Adrenal gland (tissue), 12 donors: ENCODE results near the gene HES7. TPM values are rescaled to one million over a fixed set of nuclear protein-coding genes. Genes with fewer than 3 reads are reported as not detected.

Experiments used
- DNase-seq, 7 donors: peaks; one replicate each; pipeline ENCODE4 v3.0.0-alpha.2; 2019 to 2020
- H3K27ac ChIP-seq, 5 donors: fragments of 200-600 bp; sonication (generic) in 4 of 5; 1 replicate in 3 of 5; 2 replicates in 2 of 5; pipeline versions ENCODE4 v1.5.1 to v1.8.0; 2016 to 2020; ENCODE audit warnings: mild to moderate bottlenecking in 1 of 5
- H3K27me3 ChIP-seq: fragments of 200-600 bp; 2 replicates; pipeline ENCODE4 v1.8.0; 2021
- H3K36me3 ChIP-seq, 2 donors: fragments of 200-600 bp; replicated peaks in 1 of 2; 1 replicate in 1 of 2; 2 replicates in 1 of 2; pipeline versions ENCODE4 v1.5.1 to v1.8.0; 2018 to 2022
- H3K4me1 ChIP-seq, 2 donors: fragments of 200-600 bp; replicated peaks in 1 of 2; 1 replicate in 1 of 2; 2 replicates in 1 of 2; pipeline versions ENCODE4 v1.5.1 to v1.8.0; 2018 to 2021
- H3K4me3 ChIP-seq, 4 donors: fragments of 200-600 bp; sonication (generic) in 3 of 4; one replicate each; pipeline ENCODE4 v1.5.1; 2016 to 2018
- H3K9me3 ChIP-seq, 3 donors: fragments of 200-600 bp; sonication (generic) in 1 of 3; replicated peaks in 1 of 3; 1 replicate in 2 of 3; 2 replicates in 1 of 3; pipeline versions ENCODE4 v1.5.1 to v1.8.0; 2016 to 2021
- POLR2A ChIP-seq, 2 donors: fragments of 450-650 bp; IDR thresholded peaks; one replicate each; pipeline ENCODE4 v1.6.1; 2017; ENCODE audit warnings: antibody characterized with exemption in 2 of 2, mild to moderate bottlenecking in 2 of 2, moderate library complexity in 1 of 2
- WGBS, 4 donors: extraction: QIAGEN DNeasy Blood & Tissue Kit in 2 of 4; methylation state at CpG; one replicate each; pipeline versions ENCODE4 v1.1.5 to v1.1.7; 2013 to 2017; 5-methylcytosine and 5-hydroxymethylcytosine counted together
- intact Hi-C, 2 donors: fragments of 100-400 bp; cut with DNase I; formaldehyde crosslinking; loops; one replicate each; pipeline versions ENCODE4 v1.14.1 to v1.15.0; 2022 to 2023
- microRNA-seq, 3 donors: library from miRNA; unstranded; fragments of <30 nt; microRNA quantifications; one replicate each; pipeline ENCODE4, GENCODE V29; 2017 to 2020
- polyA plus RNA-seq, 3 donors: library from polyadenylated mRNA; stranded (reverse); fragments of 200-250 nt in 2 of 3; fragments of 350-450 nt in 1 of 3; fragmentation: Illumina TruSeq in 1 of 3; extraction: RNeasy Lipid Tissue Mini Kit (QIAGEN cat#74804) in 1 of 3; gene quantifications; one replicate each; pipeline ENCODE4 v1.2.3, GENCODE V29; 2013 to 2014
- small RNA-seq, 2 donors: library from RNA; depleted of rRNA; stranded (forward); fragments of <200 nt; gene quantifications; one replicate each; pipeline ENCODE3, GENCODE V24; 2016
- total RNA-seq, 9 donors: library from RNA; depleted of rRNA in 4 of 9; stranded (reverse); fragments of >200 nt in 4 of 9; fragments of 120-200 nt in 1 of 9; fragmentation: NEBNext Ultra II Directional in 1 of 9; extraction: Animal tissue kit (Norgen Biotek cat#: 25700) in 1 of 9; gene quantifications; one replicate each; pipeline versions ENCODE4 v1.1.0 to v1.2.4, GENCODE V29; 2013 to 2023
- TF ChIP-seq, protein P1 (sequence below), 6 experiments: fragments of 450-650 bp in 4 of 6; fragments of 200-600 bp in 2 of 6; sonication (generic) in 1 of 6; IDR thresholded peaks; 1 replicate in 5 of 6; 2 replicates in 1 of 6; pipeline versions ENCODE4 v1.5.1 to v1.8.0; 2016 to 2021; ENCODE audit warnings: antibody characterized with exemption in 6 of 6, mild to moderate bottlenecking in 2 of 6, moderate library complexity in 1 of 6
- donor health status: healthy with polysubstance abuse.
- donor health status: Bipolar disorder and iron deficiency.
- donor health status: DM: yes; HTN: yes; CAD: no.
- donor health status: DM: no; HTN: no; CAD: no.
- donor health status: DM: no; HTN: no; CAD: no.
- donor health status: DM: yes; HTN: yes; CAD: no.

Gene HES7
- total and polyA plus RNA-seq, 12 donors: 0.06 to 1.0 (median 0.32) TPM; not detected in 7

DNA sequence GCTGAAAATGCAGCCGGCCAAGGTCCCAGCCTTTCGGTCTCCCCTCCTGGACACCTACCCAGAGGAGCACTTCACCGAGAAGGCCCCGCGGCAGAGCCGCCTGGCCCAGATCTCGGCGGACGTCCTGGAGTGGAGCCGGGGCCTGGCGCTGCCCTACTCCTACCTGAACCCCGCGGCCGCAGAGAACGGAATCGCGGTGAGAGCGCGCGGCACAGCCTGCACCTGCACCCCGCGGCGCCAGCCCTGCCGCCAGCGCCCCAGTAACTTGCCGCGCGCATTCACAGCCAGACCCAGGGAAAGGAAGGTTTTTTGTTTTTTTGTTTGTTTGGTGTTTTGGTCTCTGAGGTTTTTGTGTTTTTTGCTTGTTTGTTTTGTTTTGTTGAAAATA is 51.6 kb downstream of the HES7 start:
- H3K27ac ChIP-seq: no peak overlapping the region
- WGBS, 4 donors: 11 to 25% (median 23%) methylated on average over 15 to 28 of the region's 28 CpGs
- H3K4me3 ChIP-seq: no peak overlapping the region
- no peaks in the 10 kb centered on the region for H3K36me3 ChIP-seq
- DNase-seq: no peak
- no peak for TF ChIP-seq POLR2A (IDR thresholded peaks at IDR 0.05)
- TF ChIP-seq, protein P1, sequence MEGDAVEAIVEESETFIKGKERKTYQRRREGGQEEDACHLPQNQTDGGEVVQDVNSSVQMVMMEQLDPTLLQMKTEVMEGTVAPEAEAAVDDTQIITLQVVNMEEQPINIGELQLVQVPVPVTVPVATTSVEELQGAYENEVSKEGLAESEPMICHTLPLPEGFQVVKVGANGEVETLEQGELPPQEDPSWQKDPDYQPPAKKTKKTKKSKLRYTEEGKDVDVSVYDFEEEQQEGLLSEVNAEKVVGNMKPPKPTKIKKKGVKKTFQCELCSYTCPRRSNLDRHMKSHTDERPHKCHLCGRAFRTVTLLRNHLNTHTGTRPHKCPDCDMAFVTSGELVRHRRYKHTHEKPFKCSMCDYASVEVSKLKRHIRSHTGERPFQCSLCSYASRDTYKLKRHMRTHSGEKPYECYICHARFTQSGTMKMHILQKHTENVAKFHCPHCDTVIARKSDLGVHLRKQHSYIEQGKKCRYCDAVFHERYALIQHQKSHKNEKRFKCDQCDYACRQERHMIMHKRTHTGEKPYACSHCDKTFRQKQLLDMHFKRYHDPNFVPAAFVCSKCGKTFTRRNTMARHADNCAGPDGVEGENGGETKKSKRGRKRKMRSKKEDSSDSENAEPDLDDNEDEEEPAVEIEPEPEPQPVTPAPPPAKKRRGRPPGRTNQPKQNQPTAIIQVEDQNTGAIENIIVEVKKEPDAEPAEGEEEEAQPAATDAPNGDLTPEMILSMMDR (IDR thresholded peaks at IDR 0.05): no peak
- intact Hi-C loops: loop anchor here in 1 of 2 donors (10.0 kb wide), 1 partner anchor 232 kb away; no protein-coding TSS in a partner anchor
- H3K4me1 ChIP-seq: peaks cover 0 to 6% of the 10 kb centered on the region in 2 donors
- no peaks in the 10 kb centered on the region for H3K9me3 ChIP-seq
- H3K27me3 ChIP-seq: peaks cover 57% of the 10 kb centered on the region

- peaks cover 0 to 6% of the 10 kb centered on the region in 2 donors for H3K4me1 ChIP-seq
- intact Hi-C loops: loop anchor here in 1 of 2 donors (10.0 kb wide), 1 partner anchor 233 kb away; no protein-coding TSS in a partner anchor
- TF ChIP-seq, protein P1 (IDR thresholded peaks at IDR 0.05): no peak
- TF ChIP-seq POLR2A (IDR thresholded peaks at IDR 0.05): no peak
- WGBS, 4 donors: 84 to 100% (median 90%) methylated on average over 3 to 12 of the region's 12 CpGs
- DNase-seq: no peak
- no peak overlapping the region for H3K27ac ChIP-seq
- H3K4me3 ChIP-seq: no peak overlapping the region
- H3K27me3 ChIP-seq: peaks cover 48% of the 10 kb centered on the region
- no peaks in the 10 kb centered on the region for H3K36me3 ChIP-seq
- H3K9me3 ChIP-seq: no peaks in the 10 kb centered on the region
Observed at GRCh38 chr17:8071496-8071895, 52.4 kb downstream of the HES7 start.

Small RNA genes within 50 kb of the gene (microRNA-seq; reads per million reads assigned to microRNA genes)
- gene MIR4314: 0 reads per million in 3 donors
- 0 to 2.0 (median 0.45) reads per million in 3 donors for gene MIR6883

Small RNA genes within 50 kb of the gene (small RNA-seq; reads per million reads assigned to genes)
- 0 reads per million in 2 donors for gene MIR4314

Other genes with a start within 250 kb of the HES7 start
- 100 to 1,000 TPM in 2 of 9 donors, 10 to 100 TPM in 7; 53.1 to 123 (median 90.9) TPM for gene CHD3, start 235.3 kb downstream of the HES7 start, total RNA-seq
- 100 to 1,000 TPM in 2 of 3 donors, 10 to 100 TPM in 1; 43.8 to 326 (median 104) TPM for gene CHD3, start 235.3 kb downstream of the HES7 start, polyA plus RNA-seq
- 10 to 100 TPM in 1 of 9 donors, 1 to 10 TPM in 8; 1.1 to 17.3 (median 2.9) TPM for gene RNF227, start 207.8 kb downstream of the HES7 start, total RNA-seq
- 1 to 10 TPM; 1.7 to 5.2 (median 3.3) TPM for gene RNF227, start 207.8 kb downstream of the HES7 start, polyA plus RNA-seq
- gene KCNAB3, start 194.2 kb downstream of the HES7 start, total RNA-seq: 1 to 10 TPM in 2 of 9 donors, under 1 TPM in 5, not detected in 2; 0.12 to 1.9 (median 0.41) TPM
- gene KCNAB3, start 194.2 kb downstream of the HES7 start, polyA plus RNA-seq: 1 to 10 TPM in 2 of 3 donors, under 1 TPM in 1; 0.27 to 4.2 (median 3.4) TPM
- 100 to 1,000 TPM in 4 of 9 donors, 10 to 100 TPM in 5; 32.2 to 161 (median 86.0) TPM for gene TRAPPC1, start 192.2 kb downstream of the HES7 start, total RNA-seq
- 100 to 1,000 TPM; 131 to 220 (median 166) TPM for gene TRAPPC1, start 192.2 kb downstream of the HES7 start, polyA plus RNA-seq
- 10 to 100 TPM; 11.8 to 27.1 (median 18.4) TPM for gene CNTROB, start 191.9 kb downstream of the HES7 start, total RNA-seq
- 10 to 100 TPM; 14.8 to 85.2 (median 48.1) TPM for gene CNTROB, start 191.9 kb downstream of the HES7 start, polyA plus RNA-seq
- not detected for gene GUCY2D, start 121.5 kb downstream of the HES7 start, total RNA-seq
- not detected for gene GUCY2D, start 121.5 kb downstream of the HES7 start, polyA plus RNA-seq
- 1 to 10 TPM in 8 of 9 donors, not detected in 1; 2.0 to 9.8 (median 4.6) TPM for gene ALOX15B, start 85.0 kb downstream of the HES7 start, total RNA-seq
- 1 to 10 TPM; 1.1 to 5.8 (median 2.0) TPM for gene ALOX15B, start 85.0 kb downstream of the HES7 start, polyA plus RNA-seq
- gene ALOX12B, start 36.4 kb downstream of the HES7 start, total RNA-seq: not detected
- gene ALOX12B, start 36.4 kb downstream of the HES7 start, polyA plus RNA-seq: not detected
- not detected for gene ALOXE3, start 5.6 kb downstream of the HES7 start, total RNA-seq
- not detected for gene ALOXE3, start 5.6 kb downstream of the HES7 start, polyA plus RNA-seq
- 100 to 1,000 TPM in 5 of 9 donors, 10 to 100 TPM in 3, 1 to 10 TPM in 1; 9.9 to 295 (median 108) TPM for gene PER1, start 28.3 kb upstream of the HES7 start, total RNA-seq
- 100 to 1,000 TPM in 2 of 3 donors, 10 to 100 TPM in 1; 12.4 to 360 (median 161) TPM for gene PER1, start 28.3 kb upstream of the HES7 start, polyA plus RNA-seq
- gene VAMP2, start 38.8 kb upstream of the HES7 start, total RNA-seq: 100 to 1,000 TPM in 2 of 9 donors, 10 to 100 TPM in 7; 18.8 to 139 (median 39.1) TPM
- gene VAMP2, start 38.8 kb upstream of the HES7 start, polyA plus RNA-seq: 100 to 1,000 TPM in 1 of 3 donors, 10 to 100 TPM in 2; 65.8 to 206 (median 81.2) TPM
- 10 to 100 TPM in 8 of 9 donors, 1 to 10 TPM in 1; 6.2 to 33.6 (median 20.8) TPM for gene TMEM107, start 52.3 kb upstream of the HES7 start, total RNA-seq
- gene TMEM107, start 52.3 kb upstream of the HES7 start, polyA plus RNA-seq: 10 to 100 TPM in 2 of 3 donors, 1 to 10 TPM in 1; 8.3 to 14.0 (median 11.9) TPM
- gene BORCS6, start 66.1 kb upstream of the HES7 start, total RNA-seq: 10 to 100 TPM; 10.5 to 29.7 (median 14.7) TPM
- gene BORCS6, start 66.1 kb upstream of the HES7 start, polyA plus RNA-seq: 1 to 10 TPM; 3.3 to 5.3 (median 5.0) TPM
- gene AURKB, start 86.5 kb upstream of the HES7 start, total RNA-seq: 10 to 100 TPM in 1 of 9 donors, 1 to 10 TPM in 8; 1.6 to 14.3 (median 2.2) TPM
- gene AURKB, start 86.5 kb upstream of the HES7 start, polyA plus RNA-seq: 1 to 10 TPM; 2.0 to 2.2 (median 2.2) TPM
- gene CTC1, start 124.0 kb upstream of the HES7 start, total RNA-seq: 10 to 100 TPM in 8 of 9 donors, 1 to 10 TPM in 1; 4.1 to 46.2 (median 21.9) TPM
- 10 to 100 TPM; 17.6 to 48.6 (median 18.7) TPM for gene CTC1, start 124.0 kb upstream of the HES7 start, polyA plus RNA-seq
- 10 to 100 TPM in 8 of 9 donors, 1 to 10 TPM in 1; 9.7 to 53.6 (median 23.8) TPM for gene PFAS, start 125.2 kb upstream of the HES7 start, total RNA-seq
- 10 to 100 TPM; 15.6 to 28.6 (median 18.0) TPM for gene PFAS, start 125.2 kb upstream of the HES7 start, polyA plus RNA-seq
- 10 to 100 TPM; 18.8 to 30.2 (median 25.1) TPM for gene RANGRF, start 164.6 kb upstream of the HES7 start, total RNA-seq
- 10 to 100 TPM; 24.5 to 46.9 (median 41.4) TPM for gene RANGRF, start 164.6 kb upstream of the HES7 start, polyA plus RNA-seq
- 10 to 100 TPM in 1 of 9 donors, 1 to 10 TPM in 8; 1.6 to 12.6 (median 3.4) TPM for gene SLC25A35, start 171.3 kb upstream of the HES7 start, total RNA-seq
- 10 to 100 TPM in 2 of 3 donors, 1 to 10 TPM in 1; 7.4 to 22.8 (median 12.2) TPM for gene SLC25A35, start 171.3 kb upstream of the HES7 start, polyA plus RNA-seq
- 10 to 100 TPM in 4 of 9 donors, 1 to 10 TPM in 5; 1.8 to 14.4 (median 8.5) TPM for gene ARHGEF15, start 186.1 kb upstream of the HES7 start, total RNA-seq
- 10 to 100 TPM in 2 of 3 donors, 1 to 10 TPM in 1; 4.8 to 68.0 (median 15.9) TPM for gene ARHGEF15, start 186.1 kb upstream of the HES7 start, polyA plus RNA-seq
- not detected for gene ODF4, start 215.7 kb upstream of the HES7 start, total RNA-seq
- not detected for gene ODF4, start 215.7 kb upstream of the HES7 start, polyA plus RNA-seq